Measurements from ENCODE around the gene LZTS2. TPM values are rescaled to one million over a fixed set of nuclear protein-coding genes. Genes with fewer than 3 reads are reported as not detected.

The LZTS2 gene, protein sequence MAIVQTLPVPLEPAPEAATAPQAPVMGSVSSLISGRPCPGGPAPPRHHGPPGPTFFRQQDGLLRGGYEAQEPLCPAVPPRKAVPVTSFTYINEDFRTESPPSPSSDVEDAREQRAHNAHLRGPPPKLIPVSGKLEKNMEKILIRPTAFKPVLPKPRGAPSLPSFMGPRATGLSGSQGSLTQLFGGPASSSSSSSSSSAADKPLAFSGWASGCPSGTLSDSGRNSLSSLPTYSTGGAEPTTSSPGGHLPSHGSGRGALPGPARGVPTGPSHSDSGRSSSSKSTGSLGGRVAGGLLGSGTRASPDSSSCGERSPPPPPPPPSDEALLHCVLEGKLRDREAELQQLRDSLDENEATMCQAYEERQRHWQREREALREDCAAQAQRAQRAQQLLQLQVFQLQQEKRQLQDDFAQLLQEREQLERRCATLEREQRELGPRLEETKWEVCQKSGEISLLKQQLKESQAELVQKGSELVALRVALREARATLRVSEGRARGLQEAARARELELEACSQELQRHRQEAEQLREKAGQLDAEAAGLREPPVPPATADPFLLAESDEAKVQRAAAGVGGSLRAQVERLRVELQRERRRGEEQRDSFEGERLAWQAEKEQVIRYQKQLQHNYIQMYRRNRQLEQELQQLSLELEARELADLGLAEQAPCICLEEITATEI
- total RNA-seq: 24.7 TPM

DNA sequence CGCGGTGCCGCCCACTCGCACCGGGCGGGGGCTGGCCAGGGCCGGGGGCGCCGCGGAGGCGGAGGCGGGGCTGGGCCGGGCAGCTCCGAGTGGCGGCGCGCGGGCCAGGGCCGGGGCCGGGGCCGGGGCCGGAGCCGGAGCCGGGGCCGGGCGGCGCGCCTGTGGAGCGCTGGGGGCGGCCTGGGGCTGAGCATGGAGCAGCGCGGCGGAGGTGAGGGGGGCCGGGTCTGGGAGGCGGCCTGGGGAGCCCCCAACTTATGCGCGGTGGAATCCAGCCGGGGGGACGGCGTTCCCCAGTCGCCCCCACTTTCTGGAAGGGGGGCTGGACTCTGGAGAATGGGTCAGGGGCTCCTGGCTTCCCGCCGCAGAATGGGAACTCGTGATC is at the start of gene LZTS2:
TSS of gene LZTS2 (plus strand) at position 67 of the 385 bp plus-strand sequence. CDS start 2,731 bp downstream, outside the sequence.

DNA sequence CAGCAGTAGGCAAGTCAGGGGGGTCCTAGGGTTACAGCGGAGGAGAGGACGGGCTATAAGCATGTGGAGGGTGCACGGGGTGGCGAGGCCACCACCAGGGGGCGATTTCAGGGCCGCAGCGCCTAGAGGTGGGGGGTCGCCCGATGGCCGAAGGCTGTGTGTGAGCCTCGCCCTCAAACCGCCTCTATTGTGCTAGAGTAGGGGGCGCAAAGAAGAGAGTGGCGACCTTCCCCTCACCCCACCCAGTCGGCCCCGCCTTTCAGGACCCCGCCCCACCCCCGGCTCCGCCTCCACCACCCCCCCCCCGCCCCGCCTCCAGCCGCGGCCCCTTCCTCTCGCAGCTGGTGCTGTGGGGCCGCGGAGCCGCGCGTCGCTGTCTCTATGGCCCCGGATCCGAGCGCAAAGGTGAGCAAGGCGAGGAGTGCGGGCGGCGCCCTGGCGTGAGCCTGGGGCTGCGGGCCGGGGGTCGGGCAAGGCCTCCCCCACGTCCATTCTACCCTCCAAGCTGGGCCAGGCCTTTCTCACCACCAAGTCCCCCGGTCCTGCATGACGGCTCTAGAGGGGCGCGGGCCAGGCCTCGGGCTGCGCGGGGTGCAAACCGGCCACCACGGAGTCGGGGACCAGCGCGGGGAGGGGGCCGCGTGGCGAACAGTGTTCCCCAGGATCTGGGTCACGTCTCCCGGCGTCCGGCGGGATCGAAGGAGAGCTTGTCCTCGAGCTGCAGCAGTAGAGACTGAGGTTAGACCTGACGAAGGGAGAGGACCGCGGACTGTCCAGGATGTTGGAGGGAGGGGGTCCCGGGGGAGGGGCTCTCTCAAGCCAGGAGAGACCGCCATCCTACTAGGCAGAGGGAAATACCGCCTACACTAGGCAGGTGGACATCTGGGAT is 30.2 kb upstream of the LZTS2 start, which contains the start of gene SEMA4G:
TSS of gene SEMA4G (plus strand) at position 318 of the 889 bp plus-strand sequence. CDS start 3,409 bp downstream, outside the sequence.

DNA sequence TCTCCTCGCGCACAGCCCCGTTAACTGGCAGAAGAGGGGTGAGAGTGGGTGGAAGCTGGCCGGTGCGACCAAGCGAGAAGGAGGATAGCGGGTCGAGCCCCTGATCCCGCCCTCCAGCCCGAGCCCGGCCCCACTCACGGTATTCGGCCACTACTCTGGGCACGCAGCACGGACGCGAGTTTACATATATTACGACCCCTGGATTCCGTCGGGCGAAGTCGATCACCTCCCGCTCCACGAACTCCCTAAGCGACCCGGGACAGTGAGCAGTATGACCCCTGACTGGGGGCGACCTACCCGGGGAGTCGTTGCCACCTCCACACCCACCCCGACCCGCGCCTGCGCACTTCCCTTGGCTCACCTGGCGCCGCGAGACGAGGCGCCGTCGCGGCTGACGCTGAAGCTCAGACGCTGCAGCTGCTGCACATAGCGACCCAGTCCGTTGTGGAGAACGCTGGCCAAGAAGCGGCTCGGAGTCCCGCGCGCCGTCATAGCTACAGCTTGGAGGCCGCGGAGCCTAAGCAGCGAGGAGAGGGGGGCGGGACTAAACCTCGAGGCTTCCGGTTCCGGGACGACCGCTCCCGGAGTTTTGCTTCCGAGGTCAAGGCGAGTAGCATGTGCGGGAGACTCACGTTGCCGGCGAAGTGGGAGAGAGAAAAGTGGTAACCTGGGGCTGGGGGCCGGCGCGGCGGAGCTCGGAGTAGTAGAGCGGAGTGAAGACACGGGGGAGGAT is 12.5 kb upstream of the LZTS2 start, which contains the start of the genes MRPL43 and TWNK:
TSS of gene MRPL43 (minus strand) at position 546 of the 733 bp plus-strand sequence. CDS start at position 492, 54 bp downstream.
TSS of gene TWNK (plus strand) at position 592 of the 733 bp plus-strand sequence. CDS start 668 bp downstream, outside the sequence.

DNA sequence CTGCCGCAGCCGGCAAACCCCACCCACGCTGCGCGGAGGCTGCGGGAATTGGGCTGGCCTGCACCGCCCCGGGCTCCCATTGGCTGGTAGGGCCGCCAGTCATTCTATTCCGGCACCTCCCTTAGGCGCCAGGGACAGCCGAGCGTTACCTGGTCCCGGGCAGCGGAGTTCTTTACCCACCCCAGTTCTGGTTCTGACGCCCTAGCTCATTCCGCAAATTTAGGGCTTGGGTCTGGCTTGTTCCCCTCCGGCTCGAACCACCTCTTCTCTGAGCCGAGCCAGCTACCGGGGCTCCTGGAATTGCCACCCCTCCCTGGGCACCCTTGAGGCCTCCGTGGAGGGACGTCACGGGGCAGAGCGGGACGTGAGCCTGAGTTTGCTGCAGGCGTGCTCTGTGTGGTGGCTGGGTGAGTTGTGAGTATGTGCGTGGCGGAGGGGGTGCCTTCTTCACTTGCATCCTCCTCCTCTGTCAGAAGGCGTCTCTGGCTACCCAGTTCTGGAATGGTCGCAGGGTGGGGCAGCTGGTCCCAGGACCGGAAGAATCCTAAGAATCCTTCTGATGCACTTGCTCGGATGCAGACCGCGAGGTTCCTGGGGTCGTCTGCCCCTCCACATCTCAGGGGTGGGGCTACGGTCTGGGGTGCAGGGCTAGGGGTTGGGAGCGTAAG is 31.7 kb downstream of the LZTS2 start, which contains the start of the genes PDZD7 and SFXN3:
TSS of gene PDZD7 (minus strand) at position 2 of the 668 bp plus-strand sequence. CDS start 910 bp downstream, outside the sequence.
TSS of gene SFXN3 (plus strand) at position 107 of the 668 bp plus-strand sequence. CDS start 3,461 bp downstream, outside the sequence.

Small RNA genes lying within 50 kb of the gene (small RNA-seq; reads per million reads assigned to genes)
- not detected for gene MIR608 (ENCODE audit: low replicate concordance)

Other genes starting within 250 kb of the LZTS2 start
- gene SLF2, start 86.8 kb upstream of the LZTS2 start, total RNA-seq: 76.4 TPM
- 15.0 TPM for gene SEMA4G, start 30.3 kb upstream of the LZTS2 start, total RNA-seq
- 45.1 TPM for gene MRPL43, start 12.3 kb upstream of the LZTS2 start, total RNA-seq
- gene TWNK, start 12.3 kb upstream of the LZTS2 start, total RNA-seq: 6.3 TPM
- gene PDZD7, start 31.3 kb downstream of the LZTS2 start, total RNA-seq: 12.5 TPM
- 99.2 TPM for gene SFXN3, start 31.4 kb downstream of the LZTS2 start, total RNA-seq
- 0.94 TPM for gene KAZALD1, start 62.2 kb downstream of the LZTS2 start, total RNA-seq
- gene TLX1, start 131.5 kb downstream of the LZTS2 start, total RNA-seq: not detected
- not detected for gene LBX1, start 229.7 kb downstream of the LZTS2 start, total RNA-seq